Smooth muscle cell (in vitro differentiated cells): ENCODE results near the gene SHD. TPM values are rescaled to one million over a fixed set of nuclear protein-coding genes. Genes with fewer than 3 reads are reported as not detected.

ENCODE experiments used
- DNase-seq: peaks from one replicate; lab custom pipeline; 2025; ENCODE audit not compliant: unreplicated experiment; lab: John Stamatoyannopoulos, UW
- H2AFZ ChIP-seq: fragments of 200-600 bp; sonication (generic); 2 replicates; pipeline ENCODE4 v1.6.0; 2016; ENCODE audit warnings: antibody characterized with exemption, low read depth, mild to moderate bottlenecking
- H3F3A ChIP-seq: fragments of 200-600 bp; sonication (generic); 2 replicates; pipeline ENCODE4 v1.6.0; 2017; ENCODE audit warnings: antibody characterized with exemption, low read depth
- H3K27ac ChIP-seq: fragments of 200-600 bp; sonication (generic); 2 replicates; pipeline ENCODE4 v1.5.1; 2016; ENCODE audit warnings: low read depth, mild to moderate bottlenecking
- H3K27me3 ChIP-seq: fragments of 200-600 bp; sonication (generic); 2 replicates; pipeline ENCODE4 v1.6.1; 2016; ENCODE audit warnings: low read depth, mild to moderate bottlenecking
- H3K36me3 ChIP-seq: fragments of 200-600 bp; sonication (generic); 2 replicates; pipeline ENCODE4 v1.5.1; 2016; ENCODE audit warnings: low read depth
- H3K4me1 ChIP-seq: fragments of 200-600 bp; sonication (generic); 2 replicates; pipeline ENCODE4 v1.5.1; 2016; ENCODE audit warnings: low read depth
- H3K4me2 ChIP-seq: fragments of 200-600 bp; sonication (generic); 2 replicates; pipeline ENCODE4 v1.6.0; 2016; ENCODE audit warnings: mild to moderate bottlenecking
- H3K4me3 ChIP-seq: fragments of 200-600 bp; sonication (generic); 2 replicates; pipeline ENCODE4 v1.5.1; 2016; ENCODE audit warnings: mild to moderate bottlenecking
- H3K79me2 ChIP-seq: fragments of 200-600 bp; sonication (generic); 2 replicates; pipeline ENCODE4 v1.6.0; 2016; ENCODE audit warnings: low read depth, mild to moderate bottlenecking
- H3K9ac ChIP-seq: fragments of 200-600 bp; sonication (generic); 2 replicates; pipeline ENCODE4 v1.6.0; 2016; ENCODE audit warnings: low read depth
- H3K9me3 ChIP-seq: fragments of 200-600 bp; sonication (generic); replicated peaks from 2 replicates; pipeline ENCODE4 v1.5.1; 2016; ENCODE audit warnings: low read depth
- H4K20me1 ChIP-seq: fragments of 200-600 bp; sonication (generic); 2 replicates; pipeline ENCODE4 v1.6.0; 2016; ENCODE audit warnings: low read depth
- CTCF ChIP-seq: fragments of 200-600 bp; sonication (generic); IDR thresholded peaks from 2 replicates; pipeline ENCODE4 v1.5.1; 2017; ENCODE audit warnings: borderline replicate concordance, mild to moderate bottlenecking, antibody characterized with exemption; ENCODE audit not compliant: insufficient read depth, poor library complexity, severe bottlenecking
- WGBS: methylation state at CpG from one replicate; pipeline ENCODE4 v1.1.7; 2016; ENCODE audit warnings: low lambda C conversion rate; 5-methylcytosine and 5-hydroxymethylcytosine counted together
- polyA plus RNA-seq: library from polyadenylated mRNA; unstranded; fragments of >200 nt; fragmentation: Nextera tagmentation; extraction: Ambion mirVana; gene quantifications from 2 replicates; pipeline ENCODE4 v1.2.1, GENCODE V29; 2016
- total RNA-seq: library from RNA; depleted of rRNA; stranded (reverse); fragments of >200 nt; gene quantifications from 2 replicates; pipeline ENCODE4 v1.2.3, GENCODE V29; 2014

SHD gene
- total and polyA plus RNA-seq, 2 experiments from 2014 or later, result not detected

GRCh38 chr19:4264812-4265211, 14.3 kb upstream of the SHD start:
- H3K79me2 ChIP-seq, result no peaks in the 10 kb centered on the region
- H2AFZ ChIP-seq, result no peak overlapping the region
- no peak overlapping the region for H3K9ac ChIP-seq
- 93% methylated on average over 4 of the region's 4 CpGs for WGBS
- H3K9me3 ChIP-seq, result no peaks in the 10 kb centered on the region
- no peaks in the 10 kb centered on the region for H3K4me1 ChIP-seq
- H3K4me3 ChIP-seq, result no peak overlapping the region
- H4K20me1 ChIP-seq, result no peaks in the 10 kb centered on the region
- no peak overlapping the region for H3K4me2 ChIP-seq
- H3K27ac ChIP-seq, result no peak overlapping the region
- no peaks in the 10 kb centered on the region for H3F3A ChIP-seq
- no peaks in the 10 kb centered on the region for H3K36me3 ChIP-seq
- no peak for DNase-seq
- no peaks in the 10 kb centered on the region for H3K27me3 ChIP-seq
- no peak for TF ChIP-seq CTCF

GRCh38 chr19:4266253-4267000, 12.6 kb upstream of the SHD start:
- Histone ChIP-seq H3K79me2 (no peaks in the 10 kb centered on the region), H3F3A (no peaks in the 10 kb centered on the region)

GRCh38 chr19:4267101-4267900, 11.8 kb upstream of the SHD start:
- H3K36me3 ChIP-seq, result no peaks in the 10 kb centered on the region
- no peak for DNase-seq
- no peak overlapping the region for H3K4me3 ChIP-seq
- H3K79me2 ChIP-seq, result no peaks in the 10 kb centered on the region
- TF ChIP-seq CTCF, result peak; percentile 82
- no peak overlapping the region for H3K4me2 ChIP-seq
- H3K4me1 ChIP-seq, result no peaks in the 10 kb centered on the region
- H3K9me3 ChIP-seq, result no peaks in the 10 kb centered on the region
- no peak overlapping the region for H3K27ac ChIP-seq
- H3K9ac ChIP-seq, result no peak overlapping the region
- H4K20me1 ChIP-seq, result no peaks in the 10 kb centered on the region
- no peaks in the 10 kb centered on the region for H3K27me3 ChIP-seq
- H3F3A ChIP-seq, result no peaks in the 10 kb centered on the region
- H2AFZ ChIP-seq, result no peak overlapping the region
- WGBS, result 45% methylated on average over 21 of the region's 21 CpGs

More at GRCh38 chr19:4266253-4267000, 12.6 kb upstream of the SHD start:
- no peak overlapping the region for H3K4me2 ChIP-seq
- DNase-seq, result no peak
- TF ChIP-seq CTCF, result no peak
- no peaks in the 10 kb centered on the region for H3K36me3 ChIP-seq
- no peaks in the 10 kb centered on the region for H4K20me1 ChIP-seq
- H3K9ac ChIP-seq, result no peak overlapping the region
- no peak overlapping the region for H3K27ac ChIP-seq
- no peak overlapping the region for H3K4me3 ChIP-seq
- WGBS, result 94% methylated on average over 18 of the region's 18 CpGs
- H3K27me3 ChIP-seq, result no peaks in the 10 kb centered on the region
- H3K4me1 ChIP-seq, result no peaks in the 10 kb centered on the region
- no peaks in the 10 kb centered on the region for H3K9me3 ChIP-seq
- no peak overlapping the region for H2AFZ ChIP-seq
